CD4-positive, alpha-beta T cell treated with Interleukin-12 subunit alpha and Interleukin-12 subunit beta, for 1 hour (primary cell): ENCODE measurements around the gene SGMS1.
A peak's percentile ranks its signal among the peaks of the same experiment; 100 is the strongest.

Experiments
- DNase-seq: peaks from one replicate; pipeline ENCODE4 v3.0.0-alpha.2; 2020

Gene SGMS1

DNA sequence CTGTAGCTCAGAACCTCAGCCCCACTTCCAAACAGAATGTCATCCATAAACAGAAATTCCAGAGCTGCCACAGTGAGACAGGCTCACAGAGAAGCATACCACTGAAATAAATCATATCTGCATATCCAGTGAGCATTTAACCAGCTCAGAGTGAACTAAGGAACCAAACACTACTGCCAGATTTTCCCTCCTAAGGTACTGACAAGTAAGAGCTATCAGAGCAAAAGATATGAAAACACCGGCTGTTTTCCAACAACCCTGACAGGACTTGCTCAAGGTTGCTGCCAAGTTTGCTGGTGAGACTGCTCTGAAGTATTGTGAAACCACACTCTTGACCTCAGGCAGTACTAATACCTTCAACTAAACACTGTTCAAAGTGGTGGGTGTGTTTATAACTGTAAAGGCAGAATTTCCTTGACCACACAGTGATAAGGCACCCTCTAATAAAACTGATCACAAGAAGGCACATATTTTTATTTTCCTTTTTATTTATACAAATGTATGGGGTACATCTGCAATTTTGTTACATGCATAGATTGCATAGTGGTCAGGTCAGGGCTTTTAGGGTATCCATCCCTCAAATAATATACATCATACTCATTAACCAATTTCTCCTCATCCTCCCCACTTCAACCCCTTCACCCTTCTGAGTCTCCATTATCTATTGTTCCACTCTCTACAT is 18.3 kb downstream of the SGMS1 start:
- peak; percentile 10 for DNase-seq

DNA sequence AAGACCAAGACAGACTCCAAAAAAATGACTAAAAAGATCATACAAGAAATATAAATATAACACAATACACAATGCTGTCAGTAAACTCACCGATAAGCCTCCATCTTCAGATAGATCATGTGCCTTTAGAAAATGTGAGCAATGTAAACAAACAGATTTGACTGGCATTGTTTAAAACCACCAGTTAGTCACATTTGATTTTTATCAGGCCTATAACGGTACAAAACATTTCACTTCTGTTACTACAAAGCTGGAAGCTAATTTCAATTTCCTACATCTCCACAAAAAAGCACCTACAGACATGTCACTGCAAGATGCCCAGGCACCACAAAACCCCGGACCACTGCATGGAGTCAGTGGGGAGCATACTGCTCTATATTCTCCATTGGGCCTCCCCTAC is 18.9 kb downstream of the SGMS1 start:
- peak; percentile 8 for DNase-seq

DNA sequence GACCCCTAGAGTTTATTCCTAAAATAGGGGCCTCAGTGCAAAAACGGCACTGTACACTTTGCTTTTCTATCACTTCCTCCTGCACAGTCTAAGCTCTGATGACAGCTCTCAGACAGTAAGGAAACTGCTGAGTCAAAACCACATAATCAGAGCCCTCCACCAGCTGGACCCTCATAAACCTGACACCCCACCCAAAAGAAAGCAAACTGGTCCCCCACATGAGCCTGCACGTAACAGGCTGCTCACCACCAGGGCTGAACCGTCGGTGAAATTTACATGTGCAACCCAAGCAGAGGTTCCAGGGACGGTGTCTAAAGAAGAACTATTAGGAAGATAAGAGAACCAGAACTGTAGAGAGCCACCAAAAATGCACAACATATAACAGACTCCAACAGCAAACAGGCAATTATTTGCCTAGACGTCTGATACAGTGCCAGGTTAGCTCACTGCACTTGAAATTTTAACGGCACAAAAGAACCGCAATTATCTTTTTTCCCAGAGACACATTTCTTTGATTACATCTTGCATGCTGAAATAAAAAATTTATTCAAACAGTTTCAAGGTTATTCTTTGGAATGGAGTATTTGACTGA is 19.6 kb downstream of the SGMS1 start:
- DNase-seq = peak; percentile 14

DNA sequence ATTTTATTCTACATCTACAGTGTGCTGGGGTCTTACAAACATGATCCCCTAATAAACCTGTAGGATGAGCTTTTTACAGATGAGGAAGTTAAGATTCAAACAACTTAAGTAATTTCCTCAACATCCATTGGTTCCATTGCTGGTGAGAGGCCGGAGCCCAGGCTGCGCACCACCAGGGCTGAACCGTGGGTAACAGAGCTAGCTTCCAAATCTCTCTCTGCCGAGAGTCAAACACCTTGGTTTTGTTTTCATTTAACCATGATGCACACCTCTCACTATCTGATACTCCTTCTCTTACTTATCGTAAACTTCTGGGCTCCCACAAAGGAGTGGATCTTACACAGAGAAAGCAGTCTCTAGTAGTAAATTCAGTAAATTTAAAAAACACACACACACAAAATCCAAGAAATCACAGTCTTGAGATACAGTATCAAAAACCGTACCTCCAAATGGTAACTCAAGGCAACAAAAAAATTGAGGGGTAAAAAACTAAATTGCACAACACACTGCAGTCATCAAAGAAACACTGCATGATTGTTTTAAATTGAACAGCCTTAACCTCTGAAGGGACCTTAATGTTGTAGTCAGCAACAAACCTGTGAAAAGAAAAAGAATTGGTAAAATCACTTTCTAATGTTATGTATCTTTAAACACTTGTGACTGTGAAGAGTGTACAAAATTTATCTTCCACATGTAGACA is 20.5 kb downstream of the SGMS1 start:
- DNase-seq = no peak

DNA sequence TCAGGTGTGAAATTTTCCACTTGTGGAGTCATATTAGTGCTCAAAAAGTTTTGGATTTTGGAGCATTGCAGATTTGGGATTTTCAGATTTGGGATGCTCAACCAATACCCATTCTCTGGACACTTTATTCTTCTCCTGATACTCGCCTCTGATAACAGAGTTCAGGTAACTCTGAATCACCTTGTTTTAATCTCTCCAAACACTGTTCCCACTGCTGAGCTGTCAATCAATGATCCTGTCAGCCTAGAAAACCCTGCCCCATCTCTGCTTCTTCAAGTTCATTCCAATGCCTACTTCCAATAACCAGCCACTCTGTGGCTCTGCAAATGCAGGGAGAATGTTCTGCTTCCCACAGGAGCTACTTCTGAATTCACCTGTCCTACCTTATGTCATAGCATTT is 21.8 kb downstream of the SGMS1 start:
- DNase-seq = no peak

DNA sequence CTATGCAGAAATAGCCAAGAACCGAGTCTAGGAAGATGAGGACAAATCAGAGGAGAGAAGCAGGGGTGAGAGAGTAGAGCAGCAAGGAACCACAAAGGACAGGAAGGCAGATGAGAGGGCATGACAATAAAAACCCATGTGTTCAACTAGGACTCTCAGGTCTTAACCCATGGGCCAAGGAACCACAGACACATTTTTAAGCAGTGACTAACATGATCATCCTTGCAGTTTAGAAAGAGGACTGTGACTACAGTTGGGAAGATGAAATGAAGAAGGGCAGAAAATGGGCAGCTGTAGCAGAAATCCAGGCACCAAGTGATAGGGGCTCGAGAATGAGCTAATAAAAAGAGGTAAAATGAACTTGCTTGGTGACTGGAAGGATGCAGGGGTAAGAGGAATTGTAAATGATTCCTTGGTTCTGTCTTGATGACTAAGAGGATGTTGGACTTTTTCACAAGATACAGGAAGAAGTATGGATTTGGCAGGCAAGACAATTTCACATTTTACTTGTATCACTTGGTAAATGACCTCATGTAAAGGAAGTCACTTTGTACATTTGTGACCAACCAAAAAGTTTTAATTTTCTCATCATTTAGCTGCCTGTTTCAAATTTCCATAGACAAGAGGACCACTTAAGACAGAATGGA is 22.8 kb downstream of the SGMS1 start:
- no peak for DNase-seq

DNA sequence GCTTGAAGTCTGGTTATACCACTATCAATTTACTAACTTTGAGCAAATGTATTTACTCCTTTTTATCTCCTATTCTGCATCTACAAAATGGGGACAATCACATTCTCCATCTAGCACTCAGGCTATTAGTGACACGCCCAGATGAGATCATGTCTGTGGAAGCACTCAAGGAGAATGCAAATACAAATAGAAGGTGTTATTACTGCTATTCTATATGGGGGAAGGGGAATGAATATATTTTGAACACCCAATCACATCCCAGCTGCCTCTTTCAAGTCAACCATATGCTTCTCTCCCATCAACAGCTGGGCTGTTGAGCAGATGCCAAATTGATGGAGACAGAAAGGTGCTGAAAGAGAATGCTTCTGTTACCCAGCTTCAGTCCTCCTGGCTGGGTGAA is 23.5 kb downstream of the SGMS1 start:
- DNase-seq = no peak

DNA sequence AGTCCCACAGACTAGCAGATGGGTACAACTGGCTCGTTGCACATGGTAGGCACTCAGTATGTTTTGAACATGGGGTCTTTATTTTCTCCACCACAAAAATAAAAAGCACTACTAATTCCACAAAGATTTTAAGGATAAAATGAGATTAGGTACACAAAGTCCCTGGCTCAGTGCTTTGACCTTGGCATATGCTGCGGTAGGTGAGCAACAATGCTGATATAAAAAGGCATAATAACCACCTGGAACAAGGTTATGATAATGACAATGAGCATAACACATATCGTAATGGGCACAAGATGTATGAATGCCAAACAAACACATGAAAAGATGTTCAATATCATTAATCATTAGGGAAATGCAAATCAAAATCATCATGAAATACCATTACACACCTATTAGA is 26.9 kb downstream of the SGMS1 start:
- no peak for DNase-seq

DNA sequence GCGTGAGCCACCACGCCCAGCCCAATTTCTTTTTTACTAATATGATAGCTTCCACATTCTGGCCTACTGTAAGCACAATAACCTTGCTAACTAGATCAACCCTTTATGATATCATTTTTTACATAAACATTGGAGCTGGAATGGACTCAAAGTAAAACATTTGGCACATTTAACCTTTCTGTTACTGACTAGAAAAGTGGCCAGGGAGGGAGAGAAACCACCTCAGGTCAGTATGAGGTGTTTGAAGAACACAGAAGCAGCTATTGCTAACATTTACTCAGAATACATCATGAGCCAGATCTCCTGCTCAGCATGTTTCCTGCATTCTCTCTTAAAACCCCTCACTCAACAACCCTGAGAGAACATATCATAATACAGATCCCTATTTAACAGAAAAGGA is 27.3 kb downstream of the SGMS1 start:
- DNase-seq = no peak

DNA sequence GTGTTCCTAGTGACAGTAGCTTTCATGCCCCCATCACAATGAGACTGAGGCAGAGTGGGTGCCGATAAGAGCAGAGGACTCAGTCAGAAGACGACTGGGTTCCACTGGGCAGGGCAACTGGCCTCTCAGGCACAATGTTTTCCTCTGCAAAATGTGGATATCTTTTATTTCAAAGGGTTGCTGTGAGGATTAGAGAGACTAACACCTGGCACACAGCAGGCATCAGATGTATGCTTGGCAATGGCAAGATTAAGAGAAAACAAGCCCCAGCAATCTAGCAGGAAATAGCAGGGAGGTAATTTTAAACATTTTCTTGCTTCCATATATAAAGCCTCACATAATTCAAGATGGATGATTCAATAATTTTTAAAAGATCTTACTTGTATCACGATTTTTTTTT is 28.0 kb downstream of the SGMS1 start:
- no peak for DNase-seq

DNA sequence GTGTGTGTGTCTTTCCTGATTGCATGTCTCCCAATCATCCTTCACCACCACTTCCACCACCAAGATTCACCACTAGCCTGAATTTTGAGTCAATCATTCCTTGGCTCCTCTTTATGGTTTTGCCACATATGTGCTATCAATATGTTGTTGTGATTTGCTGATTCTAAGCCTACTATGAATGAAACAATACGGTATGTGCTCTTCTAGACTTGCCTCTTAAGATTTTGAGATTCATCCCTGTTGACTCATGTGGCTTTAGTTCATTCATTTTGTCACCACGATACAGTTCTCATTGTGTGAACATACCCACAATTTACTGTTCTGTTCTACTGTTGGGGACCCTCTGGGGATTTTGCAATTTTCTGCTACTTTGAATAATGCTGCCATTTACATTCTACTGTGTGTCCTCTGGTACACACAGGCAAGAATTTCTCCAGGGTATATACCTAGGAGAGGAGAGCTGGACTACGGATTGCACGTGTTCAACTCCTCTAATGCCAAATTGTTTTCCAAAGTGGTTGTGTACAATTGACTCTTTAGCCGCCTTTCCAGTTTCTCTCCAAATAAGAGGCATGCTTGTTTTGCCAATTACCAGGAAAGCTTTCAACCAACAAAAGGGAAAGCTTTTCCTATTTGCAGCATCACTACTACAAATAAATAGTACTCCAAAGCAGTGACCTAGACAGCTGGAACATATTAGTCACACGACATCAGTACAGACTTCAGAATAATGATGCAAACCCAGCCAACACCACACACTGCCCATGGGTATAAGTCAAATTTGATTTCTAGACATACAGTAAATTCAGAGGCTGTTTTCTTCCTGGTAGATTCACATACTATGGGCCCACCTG is 30.0 kb downstream of the SGMS1 start:
- no peak for DNase-seq

DNA sequence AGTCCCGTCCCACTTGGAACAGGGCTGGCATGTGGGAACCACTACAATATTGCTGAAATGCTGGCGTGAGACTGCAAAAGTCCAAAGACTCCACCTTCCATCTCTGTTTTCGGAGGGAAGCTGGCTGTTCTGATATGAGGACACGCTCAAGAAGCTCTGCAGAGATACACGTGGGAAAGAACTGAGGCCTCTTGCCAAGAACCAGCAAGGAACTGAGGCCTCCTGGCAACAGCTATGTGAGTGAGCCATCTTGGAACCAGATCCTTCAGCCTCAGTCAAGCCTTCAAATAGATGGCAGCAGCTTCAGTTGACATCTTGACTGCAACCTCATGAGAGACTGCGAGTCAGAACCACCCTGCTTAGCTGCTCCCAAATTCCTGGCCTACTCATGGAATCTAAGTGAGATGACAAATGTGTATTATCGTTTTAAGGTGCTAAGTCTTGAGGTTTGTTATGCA is 30.8 kb downstream of the SGMS1 start:
- DNase-seq = no peak

DNA sequence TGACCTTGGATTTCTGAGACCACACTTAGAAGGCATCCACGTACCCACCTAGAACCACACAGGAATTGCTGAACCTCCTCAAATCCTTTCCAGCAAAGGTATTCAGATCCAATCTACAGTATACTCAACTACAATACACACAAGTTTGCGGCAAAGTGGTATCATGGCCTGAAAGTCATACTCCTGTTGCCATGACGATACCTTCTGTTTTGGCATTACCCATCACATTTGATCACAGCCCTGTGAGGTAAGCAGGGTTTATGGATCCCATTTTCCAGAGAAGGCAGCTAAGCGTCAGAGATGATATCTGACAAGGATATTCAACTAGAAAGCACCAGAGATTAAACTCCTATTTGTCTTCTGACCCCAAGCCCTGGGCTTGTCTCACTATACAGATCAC is 32.8 kb downstream of the SGMS1 start:
- no peak for DNase-seq

DNA sequence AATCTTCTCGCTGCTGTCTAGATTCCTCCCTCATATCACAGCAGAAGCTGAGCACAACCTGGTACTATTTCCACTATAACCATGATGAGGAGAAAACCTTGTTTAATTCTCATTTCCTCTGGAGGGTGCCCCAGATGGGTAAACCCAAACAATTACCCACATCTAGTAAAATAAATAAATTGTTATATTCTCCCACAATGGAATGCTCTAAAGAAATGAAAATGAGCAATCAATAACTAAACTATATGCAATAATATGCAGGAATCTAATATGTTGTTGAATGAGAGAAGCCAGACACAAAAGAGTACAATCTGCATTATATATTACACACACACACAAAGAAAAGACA is 37.0 kb downstream of the SGMS1 start:
- no peak for DNase-seq

DNA sequence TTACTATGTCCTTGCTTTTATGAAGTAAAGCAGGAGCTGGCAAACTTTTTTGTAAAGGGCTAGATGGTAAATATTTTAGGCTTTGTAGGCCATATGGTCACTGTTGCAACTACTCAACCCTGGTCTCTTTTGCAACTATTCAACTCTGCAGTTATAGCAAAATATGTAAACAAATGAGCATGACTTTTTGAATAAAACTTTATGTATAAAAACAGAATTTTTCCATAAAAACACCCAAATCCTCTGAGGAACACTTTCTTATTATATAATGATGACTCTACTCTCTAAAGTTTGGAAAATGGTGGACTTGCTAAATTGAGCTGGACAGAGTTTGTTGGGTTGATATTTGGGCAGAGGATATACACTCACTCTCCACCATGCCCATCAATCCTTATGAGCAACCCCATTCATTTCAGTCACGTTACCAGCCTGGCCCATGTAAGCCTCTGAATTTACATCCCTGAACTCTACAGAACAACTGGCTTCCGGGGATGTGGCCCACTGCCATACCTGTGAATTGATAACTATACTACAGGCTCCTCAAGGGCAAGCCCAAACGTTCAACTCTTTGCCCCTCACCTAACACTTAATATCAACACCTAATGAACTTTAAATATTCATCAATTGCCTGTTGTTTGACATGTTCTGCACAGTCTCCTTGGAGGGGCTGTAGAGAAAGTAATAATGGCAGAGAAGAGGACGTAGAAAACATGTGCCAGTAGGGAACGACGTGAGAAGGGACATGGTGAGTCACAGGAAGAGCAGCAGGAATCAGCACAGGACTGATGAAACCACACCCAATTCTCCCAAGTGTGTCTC is 37.6 kb downstream of the SGMS1 start:
- DNase-seq = no peak

DNA sequence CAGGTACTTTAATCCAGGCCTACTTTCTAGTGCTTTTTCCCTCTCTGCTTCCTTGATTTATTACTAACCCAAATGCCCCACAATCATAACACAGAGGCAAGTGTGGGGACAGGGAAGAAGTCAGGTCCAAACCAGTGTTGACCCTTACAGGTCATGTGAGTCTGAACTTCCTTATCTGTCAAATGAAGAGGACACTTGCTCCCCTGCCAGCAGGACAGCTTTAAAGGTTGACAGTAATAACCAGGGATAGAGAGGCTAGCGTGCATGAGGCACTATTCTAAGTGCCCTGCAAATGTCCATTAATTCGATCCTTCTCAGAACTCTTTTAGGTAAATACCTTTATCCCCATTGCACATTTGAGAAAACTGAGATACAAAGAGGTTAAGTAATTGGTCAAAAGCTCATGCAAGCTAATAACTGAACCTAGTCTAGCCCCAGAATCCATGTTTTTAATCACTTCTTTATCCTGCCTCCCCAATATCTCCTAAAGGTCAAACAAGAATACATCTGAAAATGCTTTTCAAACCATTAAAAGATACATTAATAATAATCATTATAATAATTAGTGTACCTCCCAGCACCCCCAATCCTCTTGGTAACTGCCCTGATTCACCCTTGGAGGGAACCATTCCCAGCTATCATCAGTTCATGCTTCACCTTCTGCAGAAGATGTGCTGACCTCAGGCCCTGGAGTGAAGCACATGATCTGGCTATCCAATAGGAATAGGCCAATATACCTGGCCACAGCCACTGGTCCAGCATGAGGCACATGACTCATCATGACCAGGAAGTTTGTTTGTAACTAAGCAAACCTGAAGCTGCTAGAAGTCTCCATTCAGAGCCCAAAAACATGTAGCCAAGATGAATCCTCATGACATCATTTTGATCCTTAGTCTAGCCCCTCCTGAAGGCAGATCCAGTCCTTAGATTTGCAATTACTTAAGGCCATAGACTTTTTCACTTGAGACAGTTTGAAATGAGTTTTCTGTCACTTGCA is 40.7 kb downstream of the SGMS1 start:
- DNase-seq = no peak

DNA sequence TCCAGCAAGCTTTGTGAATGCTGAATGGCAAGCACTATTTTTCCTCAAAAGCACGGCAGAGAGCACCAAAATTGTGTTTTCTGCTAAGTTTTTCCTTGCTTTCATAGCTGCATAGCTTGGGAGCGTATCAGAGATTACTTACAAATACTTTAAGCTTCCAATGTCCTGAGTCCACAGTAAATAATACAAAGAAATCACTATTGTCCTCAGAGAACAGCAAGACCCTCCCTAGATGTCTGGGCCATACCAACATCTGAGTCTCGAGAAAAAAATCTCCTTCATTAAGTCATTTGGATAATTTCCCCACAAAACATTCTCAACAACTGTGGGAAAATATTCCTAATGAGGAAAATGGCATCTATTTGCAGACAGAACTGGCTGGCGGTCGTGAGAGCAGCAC is 41.7 kb downstream of the SGMS1 start:
- no peak for DNase-seq

DNA sequence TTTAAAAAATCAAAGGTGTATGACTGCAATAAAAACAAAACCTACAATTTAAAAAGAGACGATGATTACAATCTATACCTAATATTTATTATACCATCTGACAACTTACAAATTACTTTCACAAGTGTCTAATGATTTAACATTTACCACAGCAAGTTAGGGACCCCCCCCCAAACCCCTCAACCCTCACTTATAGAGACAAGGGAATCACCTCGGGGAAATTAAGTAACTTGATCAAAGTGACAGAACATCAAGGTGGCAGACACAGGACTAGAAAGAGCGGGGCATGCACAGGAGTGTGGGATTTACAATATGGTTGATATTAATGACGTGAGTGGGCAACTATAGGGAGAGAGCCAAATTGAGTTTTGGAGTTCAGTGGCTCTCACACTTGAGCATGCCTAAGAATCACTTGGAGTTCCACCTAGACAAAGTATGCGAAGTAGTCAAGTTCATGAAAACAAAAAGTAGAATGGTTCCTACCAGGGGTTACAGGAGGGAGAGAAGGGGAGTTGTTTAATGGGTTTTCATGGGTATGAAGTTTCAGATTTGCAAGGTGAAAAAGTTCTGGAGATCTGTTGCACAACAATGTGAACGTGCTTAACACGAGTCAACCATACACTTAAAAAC is 43.4 kb downstream of the SGMS1 start:
- no peak for DNase-seq

DNA sequence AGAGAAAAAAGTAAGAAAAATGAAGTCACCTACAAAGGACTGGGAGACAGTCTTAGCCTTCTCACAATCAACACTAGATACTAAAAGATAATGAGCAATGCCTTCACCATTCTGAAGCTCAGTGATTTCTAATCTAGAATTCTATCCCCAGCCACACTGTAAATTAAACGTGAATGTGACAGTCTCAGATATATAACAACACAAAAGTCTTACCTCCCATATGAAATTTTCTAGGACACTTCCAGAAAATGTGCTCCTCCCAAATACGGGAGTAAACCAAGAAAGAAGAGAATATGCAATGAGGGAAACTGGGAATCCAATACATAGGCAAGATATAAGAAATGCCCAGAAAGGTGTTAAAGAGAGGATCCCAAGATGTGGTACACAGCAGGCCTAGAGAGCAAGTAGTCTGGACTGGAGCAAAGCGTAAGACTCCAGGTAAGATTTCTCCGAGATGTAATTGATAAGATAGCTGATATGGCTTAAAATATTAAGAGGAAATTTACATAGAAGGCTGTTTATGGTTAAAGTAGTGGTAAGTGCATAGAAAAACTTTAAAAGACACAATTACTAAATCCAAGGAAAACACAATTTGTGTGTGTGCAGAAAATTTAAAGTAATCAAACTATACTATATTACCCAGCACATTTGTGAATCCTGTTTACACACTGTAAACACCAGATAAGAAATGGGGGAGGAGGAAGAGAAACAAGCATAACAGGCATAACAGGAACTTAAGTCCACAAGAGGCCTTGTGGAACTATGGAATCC is 44.1 kb downstream of the SGMS1 start:
- DNase-seq = no peak

DNA sequence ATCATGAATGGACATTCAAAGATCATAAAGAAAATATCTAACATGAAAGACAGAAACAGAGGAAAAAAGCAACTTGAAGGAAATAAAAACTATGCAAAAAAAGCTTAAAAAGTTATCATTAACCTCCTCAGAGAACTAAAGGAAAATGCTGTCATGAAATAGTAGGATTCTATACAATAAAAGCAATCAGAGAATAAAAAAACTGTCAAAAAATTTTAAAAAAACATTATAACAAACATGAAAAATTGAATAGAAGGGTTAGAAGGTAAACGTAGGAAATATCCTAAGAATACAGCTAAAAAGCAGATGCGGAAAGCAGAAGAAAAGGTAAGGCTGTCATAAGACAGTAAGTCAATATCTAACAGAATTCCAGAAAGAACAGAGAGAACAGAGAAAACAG is 44.8 kb downstream of the SGMS1 start:
- DNase-seq = no peak
